Suprapubic skin (tissue), 4 donors: ENCODE data around the gene SEL1L. TPM values are rescaled to one million over a fixed set of nuclear protein-coding genes. Genes with fewer than 3 reads are reported as not detected.
"Not testable (repeated sequence)": the region's sequence is repeated elsewhere in the genome, so short reads cannot be mapped to it uniquely, and the experiment has no call there.

Source experiments
- DNase-seq, 2 donors: peaks; one replicate each; pipeline ENCODE4 v3.0.0-alpha.2; 2019; ENCODE audit warnings: low spot score in 2 of 2
- H3K27ac ChIP-seq: fragments of 200-600 bp; sonication (generic); one replicate; pipeline ENCODE4 v1.5.1; 2019
- H3K27me3 ChIP-seq: fragments of 200-600 bp; sonication (generic); one replicate; pipeline ENCODE4 v1.5.1; 2019
- H3K36me3 ChIP-seq: fragments of 200-600 bp; sonication (generic); one replicate; pipeline ENCODE4 v1.5.1; 2019
- H3K4me1 ChIP-seq: fragments of 200-600 bp; sonication (generic); one replicate; pipeline ENCODE4 v1.5.1; 2019
- H3K4me3 ChIP-seq: fragments of 200-600 bp; sonication (generic); one replicate; pipeline ENCODE4 v1.5.1; 2019; ENCODE audit warnings: mild to moderate bottlenecking
- H3K9me3 ChIP-seq: fragments of 200-600 bp; sonication (generic); one replicate; pipeline ENCODE4 v1.5.1; 2019
- EP300 ChIP-seq: sonication (generic); formaldehyde crosslinking; IDR thresholded peaks from one replicate; pipeline ENCODE4 v1.6.1; 2017; ENCODE audit warnings: antibody characterized with exemption
- POLR2A ChIP-seq, 2 donors: fragments of 450-650 bp; IDR thresholded peaks; one replicate each; pipeline ENCODE4 v1.6.1; 2017; ENCODE audit warnings: antibody characterized with exemption in 2 of 2, mild to moderate bottlenecking in 2 of 2, moderate library complexity in 2 of 2
- POLR2AphosphoS5 ChIP-seq, 3 donors: sonication (generic); formaldehyde crosslinking; IDR thresholded peaks; one replicate each; pipeline ENCODE4 v1.6.1; 2017; ENCODE audit warnings: antibody characterized with exemption in 3 of 3
- WGBS: methylation state at CpG from one replicate; pipeline ENCODE4 v1.1.5; 2018; 5-methylcytosine and 5-hydroxymethylcytosine counted together
- total RNA-seq, 4 donors: library from RNA; depleted of rRNA; stranded (reverse); fragments of >200 nt; gene quantifications; one replicate each; pipeline ENCODE4 v1.1.0, GENCODE V29; 2016
- TF ChIP-seq, protein P1 (sequence below), 2 donors: fragments of 200-600 bp in 1 of 2; fragments of 450-650 bp in 1 of 2; sonication (generic) in 1 of 2; IDR thresholded peaks; one replicate each; pipeline ENCODE4 v1.5.1; 2016 to 2019; ENCODE audit warnings: antibody characterized with exemption in 2 of 2, mild to moderate bottlenecking in 1 of 2, moderate library complexity in 1 of 2

Gene SEL1L
- total RNA-seq, 4 donors from 2014 or later, result 24.8 to 37.8 (median 35.0) TPM

DNA sequence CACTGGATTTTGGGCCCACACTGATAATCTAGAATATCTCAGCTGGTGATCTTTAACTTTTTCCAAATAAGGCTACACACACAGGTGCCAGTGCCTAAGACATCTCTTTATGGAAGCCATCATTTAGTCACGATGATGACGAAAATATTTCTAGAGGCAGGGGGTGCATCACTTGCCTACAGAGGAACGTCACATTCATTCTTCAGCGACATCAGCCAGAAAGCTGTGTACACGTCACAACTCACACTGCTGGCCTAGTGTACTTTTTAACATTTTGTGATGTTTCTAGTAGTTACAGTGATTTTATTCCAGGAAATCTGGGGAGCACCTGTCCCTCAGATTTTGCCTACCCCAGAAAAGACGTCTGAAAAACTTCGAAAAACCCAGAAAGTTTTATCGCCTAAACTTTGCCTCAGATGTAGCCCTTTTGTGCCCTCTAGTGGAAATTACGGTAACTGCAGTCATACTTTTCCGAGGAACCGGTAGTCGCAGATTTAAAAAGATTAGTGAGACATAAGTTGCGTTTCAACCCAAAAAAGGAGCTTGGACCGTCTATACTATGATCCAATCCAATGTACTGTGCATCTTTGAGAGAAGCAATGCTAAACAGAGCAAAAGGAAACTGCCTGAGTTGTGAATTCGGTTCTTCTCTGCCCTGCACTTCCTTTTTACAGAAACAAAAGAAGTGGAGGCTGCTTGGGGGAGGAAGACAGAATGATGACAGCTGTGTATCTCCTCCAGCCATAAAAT is 69.2 kb downstream of the SEL1L start:
- TF ChIP-seq, protein P1, sequence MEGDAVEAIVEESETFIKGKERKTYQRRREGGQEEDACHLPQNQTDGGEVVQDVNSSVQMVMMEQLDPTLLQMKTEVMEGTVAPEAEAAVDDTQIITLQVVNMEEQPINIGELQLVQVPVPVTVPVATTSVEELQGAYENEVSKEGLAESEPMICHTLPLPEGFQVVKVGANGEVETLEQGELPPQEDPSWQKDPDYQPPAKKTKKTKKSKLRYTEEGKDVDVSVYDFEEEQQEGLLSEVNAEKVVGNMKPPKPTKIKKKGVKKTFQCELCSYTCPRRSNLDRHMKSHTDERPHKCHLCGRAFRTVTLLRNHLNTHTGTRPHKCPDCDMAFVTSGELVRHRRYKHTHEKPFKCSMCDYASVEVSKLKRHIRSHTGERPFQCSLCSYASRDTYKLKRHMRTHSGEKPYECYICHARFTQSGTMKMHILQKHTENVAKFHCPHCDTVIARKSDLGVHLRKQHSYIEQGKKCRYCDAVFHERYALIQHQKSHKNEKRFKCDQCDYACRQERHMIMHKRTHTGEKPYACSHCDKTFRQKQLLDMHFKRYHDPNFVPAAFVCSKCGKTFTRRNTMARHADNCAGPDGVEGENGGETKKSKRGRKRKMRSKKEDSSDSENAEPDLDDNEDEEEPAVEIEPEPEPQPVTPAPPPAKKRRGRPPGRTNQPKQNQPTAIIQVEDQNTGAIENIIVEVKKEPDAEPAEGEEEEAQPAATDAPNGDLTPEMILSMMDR (IDR thresholded peaks at IDR 0.05), result peak; percentile 79 to 88
- TF ChIP-seq POLR2A (IDR thresholded peaks at IDR 0.05), result no peak
- DNase-seq, result no peak
- no peak overlapping the region for H3K27ac ChIP-seq

DNA sequence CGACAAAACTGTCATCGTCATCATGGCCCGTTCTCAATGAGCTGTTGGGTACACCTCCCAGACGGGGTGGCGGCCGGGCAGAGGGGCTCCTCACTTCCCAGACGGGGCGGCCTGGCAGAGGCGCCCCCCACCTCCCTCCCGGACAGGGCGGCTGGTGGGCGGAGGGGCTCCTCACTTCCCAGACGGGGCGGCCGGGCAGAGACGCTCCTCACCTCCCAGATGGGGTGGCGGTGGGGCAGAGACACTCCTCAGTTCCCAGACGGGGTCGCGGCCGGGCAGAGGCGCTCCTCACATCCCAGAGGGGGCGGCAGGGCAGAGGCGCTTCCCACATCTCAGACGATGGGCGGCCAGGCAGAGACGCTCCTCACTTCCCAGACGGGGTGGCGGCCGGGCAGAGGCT is 71.3 kb downstream of the SEL1L start:
- not testable (repeated sequence) for H3K4me3 ChIP-seq, H3K9me3 ChIP-seq, H3K27ac ChIP-seq, DNase-seq, H3K36me3 ChIP-seq, H3K27me3 ChIP-seq
- 92% methylated on average over 9 of the region's 30 CpGs for WGBS
- peaks cover 13% of the 10 kb centered on the region for H3K4me1 ChIP-seq

More for the DNA sequence above, 69.2 kb downstream of the SEL1L start:
- no peaks in the 10 kb centered on the region for H3K9me3 ChIP-seq
- peaks cover 8% of the 10 kb centered on the region for H3K4me1 ChIP-seq
- no peaks in the 10 kb centered on the region for H3K27me3 ChIP-seq
- peak overlapping the region; percentile 43 for H3K4me3 ChIP-seq
- 17% methylated on average over 15 of the region's 15 CpGs for WGBS
- no peaks in the 10 kb centered on the region for H3K36me3 ChIP-seq

DNA sequence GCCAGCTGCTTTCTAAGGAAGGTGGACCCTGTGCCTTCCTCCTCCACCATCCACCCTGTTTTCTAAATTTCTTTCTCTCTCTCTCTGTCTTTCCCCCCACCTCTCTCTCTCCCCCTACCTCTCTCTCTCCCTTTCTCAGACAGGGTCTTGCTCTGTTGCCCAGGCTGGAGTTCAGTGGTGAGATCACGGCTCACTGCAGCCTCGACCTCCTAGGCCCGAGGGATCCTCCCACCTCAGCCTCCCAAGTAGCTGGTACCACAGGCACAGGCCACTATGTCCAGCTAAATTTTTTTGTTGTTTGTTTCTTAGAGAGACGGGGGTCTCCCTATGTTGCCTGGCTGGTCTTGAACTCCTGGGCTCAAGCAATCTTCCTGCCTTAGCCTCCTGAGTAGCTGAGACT is 73.7 kb downstream of the SEL1L start:
- DNase-seq, result no peak
- WGBS, result 91% methylated on average over 4 of the region's 4 CpGs
- TF ChIP-seq EP300 (no peak), POLR2AphosphoS5 (IDR thresholded peaks at IDR 0.05) (no peak)
- TF ChIP-seq, protein P1 (IDR thresholded peaks at IDR 0.05), result no peak
- Histone ChIP-seq H3K27me3 (no peaks in the 10 kb centered on the region), H3K36me3 (no peaks in the 10 kb centered on the region), H3K4me1 (peaks cover 11% of the 10 kb centered on the region), H3K4me3 (no peak overlapping the region), H3K9me3 (no peaks in the 10 kb centered on the region), H3K27ac (no peak overlapping the region)

DNA sequence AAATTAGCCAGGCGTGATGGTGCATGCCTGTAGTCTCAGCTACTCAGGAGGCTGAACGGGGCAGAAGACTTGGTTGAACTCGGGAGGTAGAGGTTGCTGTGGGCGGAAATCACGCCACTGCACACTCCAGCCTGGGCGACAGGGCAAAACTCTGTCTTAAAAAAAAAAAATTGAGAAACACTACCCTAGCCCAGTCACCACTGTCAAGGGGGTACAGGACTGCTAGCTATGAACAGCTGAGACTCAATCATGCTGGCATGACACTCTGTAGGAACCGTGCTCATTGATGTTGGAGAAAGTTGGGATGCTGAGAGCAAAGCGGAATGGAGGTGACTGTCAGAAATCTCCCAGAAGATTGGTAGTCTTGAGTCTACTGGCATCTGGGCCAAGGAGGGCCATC is 75.3 kb downstream of the SEL1L start:
- Histone ChIP-seq H3K27me3 (no peaks in the 10 kb centered on the region), H3K4me1 (peaks cover 7% of the 10 kb centered on the region), H3K9me3 (no peaks in the 10 kb centered on the region), H3K36me3 (no peaks in the 10 kb centered on the region), H3K27ac (no peak overlapping the region), H3K4me3 (no peak overlapping the region)
- no peak for DNase-seq
- TF ChIP-seq POLR2AphosphoS5 (IDR thresholded peaks at IDR 0.05) (no peak), POLR2A (IDR thresholded peaks at IDR 0.05) (no peak), EP300 (no peak)
- TF ChIP-seq, protein P1 (IDR thresholded peaks at IDR 0.05), result no peak
- WGBS, result 91% methylated on average over 8 of the region's 8 CpGs

DNA sequence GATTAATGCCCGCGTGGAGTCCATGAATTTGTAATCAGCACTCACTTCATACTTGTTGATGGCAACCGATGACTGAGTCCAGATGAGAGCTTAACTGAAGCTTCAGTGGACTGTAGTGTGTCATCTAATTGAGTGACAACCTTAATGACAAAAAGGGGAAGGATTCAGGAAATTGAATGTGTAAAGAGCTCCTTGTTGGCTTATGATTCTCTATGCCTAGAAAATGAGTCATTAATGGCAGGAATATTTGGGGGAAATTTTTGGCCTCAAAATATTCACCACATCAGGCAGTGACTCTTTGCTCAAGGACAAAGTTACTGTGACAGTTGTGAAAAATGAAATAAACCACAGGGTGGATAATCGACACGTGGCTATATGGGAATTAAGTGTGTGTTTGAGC is 78.3 kb downstream of the SEL1L start:
- TF ChIP-seq, protein P1 (IDR thresholded peaks at IDR 0.05), result no peak
- no peak for TF ChIP-seq POLR2A (IDR thresholded peaks at IDR 0.05)
- no peak for TF ChIP-seq POLR2AphosphoS5 (IDR thresholded peaks at IDR 0.05)
- TF ChIP-seq EP300, result no peak
- Histone ChIP-seq H3K27me3 (no peaks in the 10 kb centered on the region), H3K9me3 (no peaks in the 10 kb centered on the region), H3K27ac (no peak overlapping the region), H3K4me3 (no peak overlapping the region), H3K36me3 (no peaks in the 10 kb centered on the region), H3K4me1 (peaks cover 16% of the 10 kb centered on the region)
- WGBS, result 69% methylated on average over 5 of the region's 5 CpGs
- DNase-seq, result no peak
